Trophoblast cell (in vitro differentiated cells and primary cell): ENCODE measurements around the gene TOMM34.

Source experiments
- DNase-seq, 2 donors: peaks; one replicate each; pipeline ENCODE4 v3.0.0-alpha.2; 2016
- H2AFZ ChIP-seq: 2 replicates; pipeline ENCODE4 v1.6.1; 2013; ENCODE audit warnings: low read length, moderate library complexity, mild to moderate bottlenecking; ENCODE audit not compliant: insufficient read depth, poor library complexity
- H2AK5ac ChIP-seq: 2 replicates; pipeline ENCODE4 v1.6.1; 2013; ENCODE audit warnings: mild to moderate bottlenecking, low read length
- H2BK120ac ChIP-seq: 2 replicates; pipeline ENCODE4 v1.6.1; 2013; ENCODE audit warnings: low read length, mild to moderate bottlenecking, moderate library complexity; ENCODE audit not compliant: insufficient read depth, poor library complexity
- H2BK12ac ChIP-seq: 2 replicates; pipeline ENCODE4 v1.6.1; 2013; ENCODE audit warnings: mild to moderate bottlenecking, low read length, moderate library complexity
- H2BK5ac ChIP-seq: 2 replicates; pipeline ENCODE4 v1.6.1; 2013; ENCODE audit warnings: low read length, low read depth, moderate library complexity, mild to moderate bottlenecking; ENCODE audit not compliant: poor library complexity
- H3K14ac ChIP-seq: 2 replicates; pipeline ENCODE4 v1.6.1; 2013; ENCODE audit warnings: mild to moderate bottlenecking, low read length
- H3K18ac ChIP-seq: 2 replicates; pipeline ENCODE4 v1.6.1; 2013; ENCODE audit warnings: mild to moderate bottlenecking, low read length
- H3K23ac ChIP-seq: 2 replicates; pipeline ENCODE4 v1.6.1; 2013; ENCODE audit warnings: low read length
- H3K27ac ChIP-seq: 2 replicates; pipeline ENCODE4 v1.5.1; 2013; ENCODE audit warnings: low read depth, mild to moderate bottlenecking, inconsistent platforms, low read length, moderate library complexity
- H3K27me3 ChIP-seq: 2 replicates; pipeline ENCODE4 v1.6.1; 2013; ENCODE audit warnings: inconsistent platforms, mild to moderate bottlenecking, low read length, moderate library complexity; ENCODE audit not compliant: insufficient read depth
- H3K36me3 ChIP-seq, 2 experiments: 1 replicate in 1 of 2; 2 replicates in 1 of 2; pipeline ENCODE4 v1.6.1; 2013; ENCODE audit warnings: low read length in 2 of 2, mild to moderate bottlenecking in 2 of 2, moderate library complexity in 1 of 2; ENCODE audit not compliant: insufficient read depth in 2 of 2, control insufficient read depth in 1 of 2
- H3K4ac ChIP-seq: 2 replicates; pipeline ENCODE4 v1.6.1; 2013; ENCODE audit warnings: low read depth, mild to moderate bottlenecking, low read length, moderate library complexity
- H3K4me1 ChIP-seq, 2 experiments: 1 replicate in 1 of 2; 2 replicates in 1 of 2; pipeline ENCODE4 v1.6.1; 2013; ENCODE audit warnings: low read length in 2 of 2, mild to moderate bottlenecking in 2 of 2, moderate library complexity in 1 of 2; ENCODE audit not compliant: insufficient read depth in 2 of 2, control insufficient read depth in 1 of 2
- H3K4me2 ChIP-seq: 2 replicates; pipeline ENCODE4 v1.6.1; 2013; ENCODE audit warnings: inconsistent platforms, mild to moderate bottlenecking, low read length, moderate library complexity
- H3K4me3 ChIP-seq: 2 replicates; pipeline ENCODE4 v1.5.1; 2013; ENCODE audit warnings: mild to moderate bottlenecking, low read depth, low read length, inconsistent platforms
- H3K79me1 ChIP-seq: one replicate; pipeline ENCODE4 v1.6.1; 2013; ENCODE audit warnings: low read length
- H3K79me2 ChIP-seq: 2 replicates; pipeline ENCODE4 v1.6.1; 2013; ENCODE audit warnings: low read length, mild to moderate bottlenecking; ENCODE audit not compliant: control insufficient read depth, insufficient read depth, poor library complexity
- H3K9ac ChIP-seq: 2 replicates; pipeline ENCODE4 v1.6.1; 2013; ENCODE audit warnings: mild to moderate bottlenecking, low read length
- H3K9me3 ChIP-seq: 2 replicates; pipeline ENCODE4 v1.6.1; 2013; ENCODE audit warnings: low read depth, mild to moderate bottlenecking, control low read depth, inconsistent platforms, low read length; ENCODE audit not compliant: insufficient read depth
- H4K12ac ChIP-seq: 2 replicates; pipeline ENCODE4 v1.6.1; 2013; ENCODE audit warnings: low read depth, mild to moderate bottlenecking, low read length, moderate library complexity
- H4K8ac ChIP-seq: 2 replicates; pipeline ENCODE4 v1.6.1; 2013; ENCODE audit warnings: low read depth, mild to moderate bottlenecking, low read length, moderate library complexity
- H4K91ac ChIP-seq: one replicate; pipeline ENCODE4 v1.6.1; 2013; ENCODE audit warnings: low read depth, mild to moderate bottlenecking, low read length, moderate library complexity
- WGBS: extraction: QIAGEN DNeasy Blood & Tissue Kit; methylation state at CpG from one replicate; pipeline ENCODE4 v1.1.7; 2013; ENCODE audit warnings: missing lambda C conversion rate; ENCODE audit not compliant: insufficient read length, insufficient coverage; ENCODE audit errors: extremely low coverage; 5-methylcytosine and 5-hydroxymethylcytosine counted together

TOMM34 gene

DNA sequence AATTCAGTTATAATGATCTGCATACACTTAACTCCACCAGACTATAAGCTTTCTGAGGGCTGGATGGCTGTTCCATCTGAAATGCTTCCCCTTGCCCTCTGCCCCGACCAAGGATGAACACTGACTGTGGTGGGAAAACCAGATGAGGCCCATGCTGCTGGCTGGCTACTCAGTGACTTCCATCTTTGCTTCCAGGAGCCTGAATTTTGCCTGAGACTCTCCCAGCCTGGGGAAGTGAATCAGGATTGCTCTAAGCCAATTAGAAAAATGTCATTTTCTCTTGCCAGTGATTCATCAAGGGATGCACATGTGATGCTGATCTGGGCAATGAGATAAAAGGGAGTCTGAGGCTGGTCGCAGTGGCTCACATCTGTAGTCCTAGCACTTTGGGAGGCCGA, 1.7 kb upstream of the TOMM34 start:
- no peak overlapping the region for H2AFZ ChIP-seq
- WGBS = no CpG with 5 or more reads among the region's 3 CpGs

DNA sequence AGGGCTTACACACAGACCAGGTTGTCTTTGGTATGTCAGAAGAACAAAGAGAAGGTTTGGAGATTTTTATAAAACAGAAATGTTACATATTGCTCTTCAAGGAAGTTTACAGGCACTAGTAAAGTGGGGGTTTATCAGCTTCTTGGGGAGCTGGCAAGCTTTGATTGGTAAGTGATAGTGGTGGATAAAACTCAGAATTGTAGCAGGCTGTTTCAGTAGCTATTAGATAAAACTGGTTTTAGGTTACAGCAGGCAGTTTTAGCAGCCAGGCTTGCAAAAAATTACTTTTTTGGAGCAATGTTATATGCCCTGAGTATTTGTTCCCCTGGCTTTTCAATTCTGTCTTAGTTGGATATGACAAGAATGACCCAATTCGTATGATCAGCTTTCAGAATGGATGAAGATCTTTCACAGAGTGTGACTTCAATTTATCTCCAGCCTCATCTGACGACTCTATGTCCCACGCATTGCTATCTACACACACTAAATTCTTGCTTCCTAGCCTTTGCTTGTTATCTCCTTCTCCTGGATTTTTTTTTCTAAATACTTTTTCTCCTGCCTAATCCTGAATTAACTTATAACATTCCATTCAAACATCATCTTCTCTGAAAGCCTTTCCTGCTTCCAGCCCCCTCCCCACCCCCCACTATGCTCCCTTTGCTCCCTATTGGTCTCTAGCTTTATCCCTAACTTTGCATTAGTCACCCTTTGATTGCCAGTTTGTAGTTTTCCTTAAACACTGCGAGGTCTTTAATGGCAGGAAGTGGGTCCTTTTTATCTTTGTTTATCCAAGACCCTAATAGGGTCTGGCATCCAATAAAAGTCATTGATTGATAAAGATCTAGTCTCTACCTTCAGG, 1.0 kb upstream of the TOMM34 start:
- no peak overlapping the region for H3K18ac ChIP-seq
- no peak overlapping the region for H2AFZ ChIP-seq
- peaks cover 8% of the 10 kb centered on the region for H3K79me1 ChIP-seq
- no peak overlapping the region for H3K27ac ChIP-seq
- H2BK12ac ChIP-seq = no peak overlapping the region
- no peak overlapping the region for H3K4me2 ChIP-seq
- no peak overlapping the region for H3K4me3 ChIP-seq
- H2BK120ac ChIP-seq = no peak overlapping the region
- no peak overlapping the region for H2BK5ac ChIP-seq
- H3K79me2 ChIP-seq = peaks cover 7% of the 10 kb centered on the region
- H3K23ac ChIP-seq = no peak overlapping the region
- H3K36me3 ChIP-seq = peaks cover 2% of the 10 kb centered on the region in 2 experiments
- no peak for DNase-seq
- WGBS = no CpG with 5 or more reads among the region's 4 CpGs
- peaks cover under 1 to 10% of the 10 kb centered on the region in 2 experiments for H3K4me1 ChIP-seq
- no peak overlapping the region for H3K9ac ChIP-seq
- no peak overlapping the region for H3K14ac ChIP-seq
- no peaks in the 10 kb centered on the region for H3K27me3 ChIP-seq
- no peak overlapping the region for H4K91ac ChIP-seq
- no peak overlapping the region for H4K8ac ChIP-seq
- H3K4ac ChIP-seq = no peak overlapping the region
- H3K9me3 ChIP-seq = peaks cover 2% of the 10 kb centered on the region
- H4K12ac ChIP-seq = no peak overlapping the region
- H2AK5ac ChIP-seq = no peak overlapping the region

More for the DNA sequence above, 1.7 kb upstream of the TOMM34 start:
- peaks cover 2% of the 10 kb centered on the region in 2 experiments for H3K36me3 ChIP-seq
- H3K27me3 ChIP-seq = no peaks in the 10 kb centered on the region
- H3K23ac ChIP-seq = no peak overlapping the region
- H4K12ac ChIP-seq = no peak overlapping the region
- no peak overlapping the region for H2BK12ac ChIP-seq
- H3K79me2 ChIP-seq = peaks cover 12% of the 10 kb centered on the region
- no peak overlapping the region for H4K8ac ChIP-seq
- no peak overlapping the region for H2BK120ac ChIP-seq
- H3K4me3 ChIP-seq = no peak overlapping the region
- no peak overlapping the region for H3K4me2 ChIP-seq
- no peak overlapping the region for H3K14ac ChIP-seq
- no peak for DNase-seq
- H3K9ac ChIP-seq = no peak overlapping the region
- H3K27ac ChIP-seq = no peak overlapping the region
- H3K9me3 ChIP-seq = peaks cover 2% of the 10 kb centered on the region
- H3K18ac ChIP-seq = no peak overlapping the region
- no peak overlapping the region for H3K4ac ChIP-seq
- no peak overlapping the region for H2AK5ac ChIP-seq
- no peak overlapping the region for H4K91ac ChIP-seq
- peaks cover 12% of the 10 kb centered on the region for H3K79me1 ChIP-seq
- peaks cover under 1 to 10% of the 10 kb centered on the region in 2 experiments for H3K4me1 ChIP-seq
- no peak overlapping the region for H2BK5ac ChIP-seq

DNA sequence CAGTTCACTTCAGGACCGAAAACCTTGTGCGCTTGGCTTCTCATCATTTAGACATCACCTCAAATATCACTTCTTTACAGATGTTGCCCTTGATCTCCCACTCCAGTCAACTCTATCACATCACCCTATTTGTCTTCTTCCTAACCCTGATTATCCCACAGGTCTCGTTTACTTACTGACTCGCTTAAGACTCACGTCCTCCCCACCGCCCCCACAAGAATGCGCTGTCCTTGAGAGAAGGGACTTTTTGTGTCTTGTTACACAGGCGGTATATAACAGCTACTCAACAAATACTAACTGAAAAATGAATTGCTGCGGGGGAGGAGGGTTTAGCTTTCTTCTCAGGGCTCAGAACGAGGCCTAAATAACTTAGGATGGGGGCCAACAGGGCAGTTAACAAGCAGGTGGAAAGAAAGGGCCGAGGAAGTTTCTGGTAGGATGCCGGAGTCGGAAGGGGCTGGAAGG, 527 bp downstream of the TOMM34 start:
- no peak overlapping the region for H2BK5ac ChIP-seq
- H3K23ac ChIP-seq = no peak overlapping the region
- no peak overlapping the region for H2BK120ac ChIP-seq
- H3K36me3 ChIP-seq = peaks cover 10 to 15% of the 10 kb centered on the region in 2 experiments
- peaks cover 4% of the 10 kb centered on the region for H3K79me2 ChIP-seq
- H3K4me1 ChIP-seq = peaks cover 6 to 21% of the 10 kb centered on the region in 2 experiments
- H4K12ac ChIP-seq = no peak overlapping the region
- H3K18ac ChIP-seq = no peak overlapping the region
- no CpG with 5 or more reads among the region's 13 CpGs for WGBS
- peaks cover 7% of the 10 kb centered on the region for H3K79me1 ChIP-seq
- peak overlapping the region; percentile 64 for H3K27ac ChIP-seq
- no peak overlapping the region for H2AK5ac ChIP-seq
- H2AFZ ChIP-seq = no peak overlapping the region
- H4K91ac ChIP-seq = peak overlapping the region; percentile 74
- no peak overlapping the region for H2BK12ac ChIP-seq
- H3K9ac ChIP-seq = peak overlapping the region; percentile 18
- H4K8ac ChIP-seq = no peak overlapping the region
- no peak overlapping the region for H3K14ac ChIP-seq
- no peaks in the 10 kb centered on the region for H3K27me3 ChIP-seq
- DNase-seq = peak; percentile 55 to 56
- H3K9me3 ChIP-seq = no peaks in the 10 kb centered on the region
- H3K4me2 ChIP-seq = peak overlapping the region; percentile 74
- peak overlapping the region; percentile 84 for H3K4me3 ChIP-seq
- H3K4ac ChIP-seq = peak overlapping the region; percentile 67

DNA sequence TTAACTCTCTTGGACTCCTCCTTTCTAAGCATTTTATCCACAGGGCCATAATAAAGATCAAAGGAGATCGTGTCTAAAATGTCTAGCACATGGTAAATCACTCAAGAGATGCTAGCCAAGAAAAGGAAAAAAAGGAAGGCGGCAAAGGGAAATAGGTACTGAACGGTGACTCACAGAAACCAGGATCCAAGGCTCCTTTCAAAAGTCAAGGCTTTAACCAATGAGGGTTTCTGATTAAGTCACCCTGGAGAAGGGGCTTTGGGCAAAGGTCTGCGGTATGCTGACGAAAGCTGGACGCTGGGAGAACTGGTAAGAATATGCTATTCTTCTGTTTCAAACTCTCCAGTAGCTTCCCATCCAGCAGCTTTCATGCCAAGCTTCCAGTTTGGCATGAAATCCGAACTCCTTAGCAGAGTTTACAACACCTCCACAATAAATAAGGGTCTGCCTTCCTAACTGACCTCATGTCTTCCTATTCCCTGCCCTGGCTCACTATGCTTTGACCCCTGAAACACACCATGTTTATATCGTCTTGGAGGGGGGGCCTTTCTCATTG, 1.0 kb downstream of the TOMM34 start:
- H3K27ac ChIP-seq = no peak overlapping the region
- H3K23ac ChIP-seq = no peak overlapping the region
- no peak overlapping the region for H3K4me3 ChIP-seq
- H2BK120ac ChIP-seq = no peak overlapping the region
- no peak overlapping the region for H2BK5ac ChIP-seq
- H3K4ac ChIP-seq = peak overlapping the region; percentile 13
- peak; percentile 21 to 40 for DNase-seq
- no peak overlapping the region for H2BK12ac ChIP-seq
- peaks cover 7% of the 10 kb centered on the region for H3K79me1 ChIP-seq
- peaks cover 10 to 17% of the 10 kb centered on the region in 2 experiments for H3K36me3 ChIP-seq
- H3K79me2 ChIP-seq = peaks cover 4% of the 10 kb centered on the region
- WGBS = no CpG with 5 or more reads among the region's 8 CpGs
- no peak overlapping the region for H3K9ac ChIP-seq
- no peak overlapping the region for H4K8ac ChIP-seq
- no peak overlapping the region for H3K14ac ChIP-seq
- no peaks in the 10 kb centered on the region for H3K27me3 ChIP-seq
- H3K4me1 ChIP-seq = peaks cover 6 to 24% of the 10 kb centered on the region in 2 experiments
- H4K91ac ChIP-seq = no peak overlapping the region
- H2AK5ac ChIP-seq = no peak overlapping the region
- no peaks in the 10 kb centered on the region for H3K9me3 ChIP-seq
- H4K12ac ChIP-seq = no peak overlapping the region
- peak overlapping the region; percentile 74 for H3K4me2 ChIP-seq
- H2AFZ ChIP-seq = no peak overlapping the region
- H3K18ac ChIP-seq = no peak overlapping the region
